Caco-2 (cell line): Measurements from ENCODE around the gene LENG8. TPM values are rescaled to one million over a fixed set of nuclear protein-coding genes. Genes with fewer than 3 reads are reported as not detected.
A peak's percentile ranks its signal among the peaks of the same experiment; 100 is the strongest.
"Not testable (repeated sequence)": the region's sequence is repeated elsewhere in the genome, so short reads cannot be mapped to it uniquely, and the experiment has no call there.

Source experiments
- BruUV-seq: library from RNA; stranded (reverse); fragments of 400-500 nt; replicated peaks from 2 replicates; lab custom pipeline; 2021; lab: Mats Ljungman, UMichigan
- CTCF ChIA-PET: fragments of 300-600 bp; sonication (Branson Sonifier 250); formaldehyde crosslinking; loops from one replicate; lab custom pipeline; 2022; ENCODE audit warnings: antibody characterized with exemption; lab: Charles Lee
- POLR2A ChIA-PET: fragments of 300-600 bp; sonication (Branson Sonifier 250); formaldehyde crosslinking; loops from one replicate; lab custom pipeline; 2022; ENCODE audit warnings: antibody characterized with exemption; lab: Charles Lee
- DNase-seq, 2 experiments: peaks; one replicate each; pipeline versions ENCODE4 v3.0.0 to v3.0.0-alpha.2; 2020 to 2022
- H3K27me3 ChIP-seq: replicated peaks from 2 replicates; pipeline ENCODE4 v1.6.0; 2011; ENCODE audit warnings: low read length; ENCODE audit not compliant: control insufficient read depth, insufficient read depth
- H3K36me3 ChIP-seq: 2 replicates; pipeline ENCODE4 v1.5.1; 2011; ENCODE audit warnings: low read length; ENCODE audit not compliant: control insufficient read depth, insufficient read depth
- H3K4me1 ChIP-seq: fragments of 250-450 bp; sonication (Bioruptor Pico); 2 replicates; pipeline ENCODE4 v1.5.1; 2020; ENCODE audit warnings: mild to moderate bottlenecking
- H3K4me3 ChIP-seq: 2 replicates; pipeline ENCODE4 v1.5.1; 2011; ENCODE audit warnings: low read depth, mild to moderate bottlenecking, control low read depth, low read length
- H3K9me3 ChIP-seq: fragments of 250-450 bp; sonication (Bioruptor Pico); 2 replicates; pipeline ENCODE4 v1.5.1; 2020; ENCODE audit warnings: mild to moderate bottlenecking, moderate library complexity
- H3K27ac Mint-ChIP-seq: one replicate; pipeline ENCODE4 v1.8.0; 2022; ENCODE audit warnings: mixed read lengths; ENCODE audit not compliant: unreplicated experiment
- H3K27me3 Mint-ChIP-seq: one replicate; pipeline ENCODE4 v1.8.0; 2022; ENCODE audit warnings: mixed read lengths; ENCODE audit not compliant: insufficient read depth, unreplicated experiment
- H3K36me3 Mint-ChIP-seq: one replicate; pipeline ENCODE4 v1.8.0; 2022; ENCODE audit warnings: mild to moderate bottlenecking, mixed read lengths; ENCODE audit not compliant: insufficient read depth, unreplicated experiment
- H3K4me1 Mint-ChIP-seq: one replicate; pipeline ENCODE4 v1.8.0; 2022; ENCODE audit warnings: low read depth, mixed read lengths; ENCODE audit not compliant: unreplicated experiment
- H3K4me3 Mint-ChIP-seq: one replicate; pipeline ENCODE4 v1.8.0; 2022; ENCODE audit warnings: mild to moderate bottlenecking, moderate library complexity, mixed read lengths; ENCODE audit not compliant: unreplicated experiment
- H3K9me3 Mint-ChIP-seq: one replicate; pipeline ENCODE4 v1.8.0; 2022; ENCODE audit warnings: mixed read lengths; ENCODE audit not compliant: unreplicated experiment
- CTCF ChIP-seq, 2 experiments: fragments of 200-600 bp in 1 of 2; IDR thresholded peaks; 1 replicate in 1 of 2; 2 replicates in 1 of 2; pipeline versions ENCODE4 v1.5.1 to v1.8.0; 2011 to 2022; ENCODE audit warnings: antibody characterized with exemption in 1 of 2, control low read depth in 1 of 2, inconsistent platforms in 1 of 2, low read depth in 1 of 2, low read length in 1 of 2, mild to moderate bottlenecking in 1 of 2, moderate library complexity in 1 of 2; ENCODE audit not compliant: insufficient read depth in 1 of 2, severe bottlenecking in 1 of 2, unreplicated experiment in 1 of 2
- intact Hi-C: fragments of 100-400 bp; cut with micrococcal nuclease; formaldehyde crosslinking; loops from one replicate; pipeline ENCODE4 v1.10.0; 2022; ENCODE audit not compliant: unreplicated experiment
- total RNA-seq: library from RNA; stranded (reverse); gene quantifications from 2 replicates; pipeline ENCODE4 v1.2.3, GENCODE V29; 2022

LENG8 gene
- total RNA-seq, 1 experiment from 2014 or later = 143 TPM

GRCh38 chr19:54464630-54465425 lies 15.8 kb downstream of the LENG8 start:
- Histone ChIP-seq H3K27me3 (no peaks in the 10 kb centered on the region), H3K4me1 (peaks cover 20% of the 10 kb centered on the region), H3K4me3 (peak overlapping the region; percentile 81), H3K9me3 (no peaks in the 10 kb centered on the region), H3K36me3 (no peaks in the 10 kb centered on the region)
- ChIA-PET CTCF (no interaction called here), POLR2A (interaction anchor here (0.9 kb wide), 1 partner anchor 16 kb away, joined by 4 read pairs; the partner anchor contains the start of gene LENG8)
- no peak for TF ChIP-seq CTCF (IDR thresholded peaks at IDR 0.05; ENCODE audit: insufficient read depth in 1 of 2, low read depth in 1 of 2, low read length in 1 of 2, severe bottlenecking in 1 of 2, unreplicated experiment in 1 of 2)
- Mint-ChIP-seq H3K4me3 (peak overlapping the region; percentile 92), H3K9me3 (no peaks in the 10 kb centered on the region), H3K4me1 (peaks cover 24% of the 10 kb centered on the region), H3K36me3 (peaks cover 60% of the 10 kb centered on the region), H3K27me3 (no peaks in the 10 kb centered on the region), H3K27ac (peak overlapping the region; percentile 99)
- DNase-seq = peak; percentile 96
- BruUV-seq = no TSS peak
- intact Hi-C loops = loop anchor here (1.0 to 5.0 kb wide), 3 partner anchors 16 to 1677 kb away; partner anchors contain the start of genes LENG8, TSEN34 and ZNF444

GRCh38 chr19:54465426-54466109 lies 16.6 kb downstream of the LENG8 start:
- H3K9me3 Mint-ChIP-seq = no peaks in the 10 kb centered on the region
- intact Hi-C loops = no loop called here
- CTCF ChIA-PET = no interaction called here
- H3K27me3 ChIP-seq = no peaks in the 10 kb centered on the region
- no TSS peak for BruUV-seq
- H3K27ac Mint-ChIP-seq = peak overlapping the region; percentile 99
- no peaks in the 10 kb centered on the region for H3K36me3 ChIP-seq
- TF ChIP-seq CTCF (IDR thresholded peaks at IDR 0.05; ENCODE audit: insufficient read depth in 1 of 2, low read depth in 1 of 2, low read length in 1 of 2, severe bottlenecking in 1 of 2, unreplicated experiment in 1 of 2) = no peak
- POLR2A ChIA-PET = interaction anchor here (0.9 kb wide), 1 partner anchor 17 kb away, joined by 4 read pairs; the partner anchor contains the start of gene LENG8
- DNase-seq = peak in 1 of 2 experiments; percentile 70
- peaks cover 53% of the 10 kb centered on the region for H3K36me3 Mint-ChIP-seq
- peak overlapping the region; percentile 92 for H3K4me3 Mint-ChIP-seq
- H3K27me3 Mint-ChIP-seq = peaks cover 2% of the 10 kb centered on the region
- H3K4me1 ChIP-seq = peaks cover 20% of the 10 kb centered on the region
- H3K9me3 ChIP-seq = no peaks in the 10 kb centered on the region
- H3K4me3 ChIP-seq = peak overlapping the region; percentile 81
- peaks cover 30% of the 10 kb centered on the region for H3K4me1 Mint-ChIP-seq

GRCh38 chr19:54466110-54466480 lies 17.1 kb downstream of the LENG8 start:
- intact Hi-C loops = not testable (repeated sequence)

More at GRCh38 chr19:54466110-54466480, 17.1 kb downstream of the LENG8 start:
- H3K4me3 ChIP-seq = peak overlapping the region; percentile 81
- DNase-seq, H3K9me3 ChIP-seq, POLR2A ChIA-PET, H3K9me3 Mint-ChIP-seq, H3K27me3 Mint-ChIP-seq, CTCF ChIA-PET, H3K27me3 ChIP-seq, BruUV-seq, H3K36me3 ChIP-seq: not testable (repeated sequence)
- Mint-ChIP-seq H3K4me1 (peaks cover 34% of the 10 kb centered on the region), H3K4me3 (peak overlapping the region; percentile 92), H3K27ac (peak overlapping the region; percentile 99), H3K36me3 (peaks cover 48% of the 10 kb centered on the region)
- peaks cover 20% of the 10 kb centered on the region for H3K4me1 ChIP-seq
